Activated T-cell treated with anti-CD3 and anti-CD28 coated beads, Interleukin-2, amount 50 U/mL, for 48 hours (primary cell): ENCODE data around the gene LILRB1.
"Not testable (repeated sequence)": the region's sequence is repeated elsewhere in the genome, so short reads cannot be mapped to it uniquely, and the experiment has no call there.

ENCODE experiments used
- DNase-seq, 2 experiments: peaks; one replicate each; pipeline ENCODE4 v3.0.0-alpha.2; 2020

Gene LILRB1

GRCh38 chr19:54626757-54627156 lies 3.5 kb upstream of the LILRB1 start:
- no peak for DNase-seq

- not testable (repeated sequence) for DNase-seq
These were observed 2.4 kb upstream of the LILRB1 start for GRCh38 chr19:54627912-54628311.

- DNase-seq = no peak
These were observed 498 bp downstream of the LILRB1 start for GRCh38 chr19:54630782-54631181.

GRCh38 chr19:54631489-54632337 lies 1.4 kb downstream of the LILRB1 start:
- DNase-seq = not testable (repeated sequence)

- not testable (repeated sequence) for DNase-seq
These were observed 2.2 kb downstream of the LILRB1 start for GRCh38 chr19:54632517-54632916.

- no peak for DNase-seq
These were observed 3.1 kb downstream of the LILRB1 start for GRCh38 chr19:54633401-54633800.

- not testable (repeated sequence) for DNase-seq
These were observed 5.8 kb downstream of the LILRB1 start for GRCh38 chr19:54636081-54636480.

GRCh38 chr19:54638683-54639082 lies 8.4 kb downstream of the LILRB1 start:
- no peak for DNase-seq

- DNase-seq = not testable (repeated sequence)
These were observed 12.7 kb downstream of the LILRB1 start for GRCh38 chr19:54642953-54643352.

- DNase-seq = not testable (repeated sequence)
These were observed 13.3 kb downstream of the LILRB1 start for GRCh38 chr19:54643583-54643982.

GRCh38 chr19:54644056-54644455 lies 13.8 kb downstream of the LILRB1 start:
- no peak for DNase-seq

GRCh38 chr19:54646331-54646841 lies 16.1 kb downstream of the LILRB1 start:
- DNase-seq = no peak

GRCh38 chr19:54648129-54648528 lies 17.8 kb downstream of the LILRB1 start:
- DNase-seq = no peak

- DNase-seq = no peak
These were observed 19.9 kb downstream of the LILRB1 start for GRCh38 chr19:54650108-54650655.

GRCh38 chr19:54653181-54653809 lies 23.0 kb downstream of the LILRB1 start:
- DNase-seq = no peak

GRCh38 chr19:54654447-54655321 lies 24.4 kb downstream of the LILRB1 start:
- no peak for DNase-seq

GRCh38 chr19:54659300-54659699 lies 29.0 kb downstream of the LILRB1 start:
- no peak for DNase-seq

GRCh38 chr19:54660306-54660705 lies 30.0 kb downstream of the LILRB1 start:
- no peak for DNase-seq

- no peak for DNase-seq
These were observed 30.7 kb downstream of the LILRB1 start for GRCh38 chr19:54660964-54661363.

GRCh38 chr19:54661846-54662481 lies 31.7 kb downstream of the LILRB1 start:
- no peak for DNase-seq

GRCh38 chr19:54662730-54663129 lies 32.4 kb downstream of the LILRB1 start, which contains the start of gene LILRB4:
TSS of gene LILRB4 (plus strand) at chr19:54662985. CDS start at chr19:54663034, 49 bp downstream.
- no peak for DNase-seq

- no peak for DNase-seq
These were observed 35.2 kb downstream of the LILRB1 start for GRCh38 chr19:54665530-54665929.
